CD4-positive, alpha-beta T cell treated with Interleukin-12 subunit alpha and Interleukin-12 subunit beta, for 1 hour (primary cell): ENCODE measurements around the gene TMEM86B.

ENCODE experiments used
- DNase-seq: peaks from one replicate; pipeline ENCODE4 v3.0.0-alpha.2; 2020

Gene TMEM86B

DNA sequence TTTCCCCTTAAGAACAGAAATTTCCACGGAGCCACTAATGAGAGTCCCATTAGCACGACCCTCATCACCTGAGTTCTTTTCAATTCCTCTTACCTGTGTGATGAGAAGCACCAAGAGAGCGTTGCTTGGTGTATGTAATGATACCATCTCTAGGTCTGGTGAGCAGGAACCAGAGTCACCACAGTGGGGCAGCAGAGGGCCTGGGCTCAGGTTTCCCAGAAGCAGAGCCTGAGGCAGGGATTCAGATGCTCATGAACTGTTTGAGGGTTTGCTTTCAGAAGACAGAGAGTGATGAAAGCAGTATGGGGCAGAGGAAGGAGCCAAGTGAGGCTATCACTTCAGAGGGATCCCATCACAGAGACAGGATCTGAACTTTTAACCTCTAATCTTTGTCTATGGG, 16.1 kb downstream of the TMEM86B start:
- DNase-seq, result peak; percentile 47

DNA sequence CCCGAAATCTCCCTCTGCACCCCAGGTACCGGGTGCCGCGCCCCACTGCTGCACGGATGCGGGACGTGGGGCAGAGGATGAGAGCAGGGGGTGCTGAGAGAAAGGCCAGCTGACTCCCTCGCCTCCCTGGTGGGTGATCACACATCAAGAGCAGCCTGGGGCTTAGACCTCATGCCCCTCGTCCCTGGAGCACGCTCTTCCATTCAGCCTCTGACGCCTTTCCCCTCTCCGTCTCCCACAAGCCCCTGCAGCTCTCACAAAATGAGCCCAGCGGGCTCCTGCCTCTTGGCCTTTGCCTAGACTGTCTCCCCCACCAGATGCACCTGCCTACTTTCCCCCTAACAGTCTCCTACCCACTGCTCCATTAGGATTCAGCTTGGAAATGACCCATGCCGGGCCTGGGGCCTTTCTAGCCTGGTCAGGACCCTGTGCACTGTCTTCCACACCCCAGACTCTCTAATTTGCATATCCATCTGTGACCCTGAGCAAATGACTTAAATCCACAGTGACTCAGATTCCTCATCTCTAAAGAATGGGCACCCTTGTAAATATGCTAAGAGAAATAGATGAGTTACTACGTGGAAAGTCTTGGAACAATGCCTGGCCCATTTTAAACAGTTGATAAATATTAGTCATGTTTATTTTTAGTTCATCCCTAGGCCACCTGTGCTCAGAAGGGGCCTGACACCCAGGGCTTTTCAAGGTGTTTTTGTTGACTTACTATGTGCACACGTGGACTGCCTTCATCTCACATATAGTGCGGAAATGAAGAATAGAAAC, 18.7 kb downstream of the TMEM86B start:
- no peak for DNase-seq

DNA sequence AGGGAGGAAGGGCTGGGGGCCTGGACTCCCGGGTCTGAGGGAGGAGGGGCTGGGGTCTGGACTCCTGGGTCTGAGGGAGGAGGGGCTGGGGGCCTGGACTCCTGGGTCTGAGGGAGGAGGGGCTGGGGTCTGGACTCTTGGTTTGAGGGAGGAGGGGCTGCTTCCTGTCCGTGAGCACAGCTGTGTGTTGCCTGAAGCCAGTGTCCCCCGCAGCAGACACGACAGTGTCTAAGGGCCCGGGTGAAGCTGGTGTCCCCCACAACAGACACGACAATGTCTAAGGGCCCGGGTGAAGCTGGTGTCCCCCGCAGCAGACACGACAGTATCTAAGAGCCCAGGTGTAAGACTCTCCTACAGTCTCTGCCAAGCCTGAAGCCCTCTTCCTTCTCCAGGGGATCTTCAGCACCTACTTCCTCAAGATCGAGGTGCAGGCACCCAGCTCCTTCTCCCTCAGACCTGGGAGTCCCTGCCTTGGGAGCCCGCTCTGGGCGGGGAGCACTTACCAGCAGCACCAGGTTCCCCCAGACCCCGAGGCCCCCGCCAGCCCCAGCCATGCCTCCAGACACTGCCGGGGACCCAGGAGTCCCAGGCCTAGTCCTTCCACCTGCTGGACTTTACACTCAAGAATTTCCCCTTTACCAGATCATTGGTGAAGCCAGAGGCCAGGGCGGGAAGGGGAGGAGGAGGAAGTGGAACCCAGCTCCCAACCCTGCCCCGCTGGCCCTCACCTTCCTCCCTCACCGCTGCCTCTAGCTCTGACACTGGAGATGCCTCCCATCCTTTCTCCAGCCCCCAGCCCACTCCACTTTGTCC, 19.5 kb downstream of the TMEM86B start, which contains the start of gene PTPRH:
TSS of gene PTPRH (minus strand) at position 622 of the 813 bp plus-strand sequence. CDS start at position 554, 68 bp downstream.
- no peak for DNase-seq

DNA sequence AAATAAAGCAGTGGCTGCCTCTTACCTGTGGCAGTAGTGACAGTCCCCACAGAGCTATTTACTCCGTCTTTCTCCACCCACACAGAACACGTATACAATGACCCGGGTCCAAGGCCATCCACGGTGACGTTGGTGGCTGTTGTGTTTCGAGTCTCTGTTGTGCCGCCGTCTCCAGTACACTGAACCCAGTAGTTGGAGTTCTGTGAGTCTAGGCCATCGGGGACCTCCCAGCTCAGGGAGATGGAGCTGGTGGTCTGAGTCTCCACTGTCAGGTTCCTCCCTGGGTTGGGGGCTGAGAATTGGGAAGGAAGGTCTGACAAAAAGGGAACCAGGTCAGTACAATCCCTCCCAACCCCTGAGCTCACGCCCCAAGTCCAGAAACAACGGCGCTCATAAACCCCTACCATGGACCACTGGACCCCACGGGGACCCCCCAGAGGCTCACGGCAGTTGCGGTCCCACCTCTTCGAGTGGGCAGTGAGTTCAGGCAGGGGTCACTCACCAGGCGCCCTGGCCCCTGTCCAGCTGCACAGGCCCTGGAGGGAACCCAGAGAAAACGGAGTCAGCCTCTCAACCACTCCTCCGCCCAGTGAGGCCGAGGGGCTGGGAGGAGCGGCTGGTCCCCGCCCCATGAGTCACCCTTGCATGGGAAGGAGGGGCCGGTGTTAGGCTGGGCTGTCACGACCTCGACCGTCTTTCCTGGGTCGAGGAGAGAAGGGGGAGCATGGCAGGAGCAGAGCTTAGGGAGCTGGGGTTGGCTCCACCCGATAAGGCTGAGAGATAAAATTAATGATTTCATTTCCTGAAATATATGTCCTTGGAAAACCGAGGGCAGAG, 21.7 kb downstream of the TMEM86B start:
- DNase-seq, result no peak

DNA sequence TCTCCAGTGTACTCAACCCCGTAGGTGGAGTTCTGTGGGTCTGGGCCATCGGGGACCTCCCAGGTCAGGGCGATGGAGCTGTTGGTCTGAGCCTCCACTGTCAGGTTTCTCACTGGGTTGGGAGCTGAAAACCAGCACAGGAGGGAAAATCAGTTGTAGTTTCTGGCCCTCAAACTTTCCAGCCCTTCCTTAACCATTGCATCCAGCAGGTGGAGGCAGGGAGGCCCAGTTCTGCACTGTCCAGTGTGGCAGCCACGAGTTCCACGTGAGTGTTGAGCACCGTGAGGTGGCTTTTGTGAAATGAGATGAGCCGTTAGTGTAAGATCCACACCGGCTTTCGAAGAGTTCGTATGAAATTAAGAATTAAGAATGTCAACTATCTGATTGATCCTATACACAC, 26.4 kb downstream of the TMEM86B start:
- DNase-seq, result peak; percentile 12

DNA sequence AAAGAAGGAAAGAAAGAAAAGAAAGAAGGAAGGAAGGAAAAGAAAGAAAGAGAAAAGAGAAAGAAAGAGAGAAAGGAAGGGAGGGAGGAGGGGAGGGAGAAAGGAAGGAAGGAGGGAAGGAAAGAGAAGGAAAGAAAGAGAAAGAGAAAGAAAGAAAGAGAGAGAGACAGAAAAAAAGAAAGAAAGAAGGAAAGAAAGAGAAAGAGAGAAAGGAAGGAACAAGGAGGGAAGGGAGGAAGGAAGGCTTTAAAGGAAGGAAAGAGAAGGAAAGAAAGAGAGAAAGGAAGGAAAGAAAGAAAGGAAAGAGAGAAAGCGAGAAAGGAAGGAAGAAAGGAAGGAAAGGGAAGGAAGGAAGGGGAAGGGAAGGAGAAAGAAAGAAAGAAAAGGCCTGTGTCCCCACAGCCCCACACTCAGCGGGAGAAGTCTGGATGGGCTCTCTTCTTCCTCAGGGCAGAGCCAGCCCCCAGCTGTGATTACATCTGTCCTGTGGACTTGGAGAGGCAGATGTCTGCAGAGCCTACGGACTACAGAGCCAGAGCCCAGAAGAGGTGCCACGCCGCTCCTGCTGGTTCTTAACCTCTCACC, 28.9 kb downstream of the TMEM86B start:
- no peak for DNase-seq

DNA sequence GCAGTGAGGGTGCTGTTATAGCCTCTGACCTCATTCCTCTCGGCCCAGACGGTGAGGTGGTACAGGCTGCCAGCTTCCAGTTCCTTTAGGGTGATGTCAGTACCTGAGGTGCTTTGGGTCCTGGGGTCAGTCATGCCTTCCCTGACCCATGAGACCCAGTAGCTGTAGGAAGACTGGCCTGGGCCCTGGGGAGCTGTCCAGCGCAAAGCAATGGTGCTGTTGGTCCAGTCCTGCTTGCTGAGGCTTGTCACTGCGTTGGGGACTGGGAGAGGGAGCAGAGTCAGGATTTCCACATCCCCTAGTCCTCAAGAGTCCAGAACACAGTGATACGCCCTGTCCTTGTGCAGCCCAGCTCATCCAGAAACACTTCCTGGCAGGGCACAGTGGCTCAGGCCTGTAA, 29.9 kb downstream of the TMEM86B start:
- no peak for DNase-seq

DNA sequence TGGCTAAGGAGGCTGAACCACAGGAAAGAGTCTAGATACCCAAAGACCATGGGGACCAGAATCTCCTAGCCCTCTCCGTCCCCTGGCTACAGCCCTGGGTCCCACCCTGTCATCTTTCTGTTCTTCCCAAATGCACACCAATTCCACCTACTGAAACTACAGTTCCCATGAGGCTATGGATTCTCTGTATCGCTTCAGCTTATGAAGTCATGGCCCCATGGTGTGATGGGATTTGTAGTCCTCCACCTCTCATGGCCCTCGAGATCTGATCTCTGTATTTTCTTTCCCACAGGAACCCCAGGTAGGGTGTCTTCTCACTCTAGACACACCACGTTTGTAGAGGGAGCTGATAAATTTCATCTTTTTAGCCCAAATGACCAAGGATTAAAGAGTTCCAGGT, 31.0 kb downstream of the TMEM86B start:
- no peak for DNase-seq

DNA sequence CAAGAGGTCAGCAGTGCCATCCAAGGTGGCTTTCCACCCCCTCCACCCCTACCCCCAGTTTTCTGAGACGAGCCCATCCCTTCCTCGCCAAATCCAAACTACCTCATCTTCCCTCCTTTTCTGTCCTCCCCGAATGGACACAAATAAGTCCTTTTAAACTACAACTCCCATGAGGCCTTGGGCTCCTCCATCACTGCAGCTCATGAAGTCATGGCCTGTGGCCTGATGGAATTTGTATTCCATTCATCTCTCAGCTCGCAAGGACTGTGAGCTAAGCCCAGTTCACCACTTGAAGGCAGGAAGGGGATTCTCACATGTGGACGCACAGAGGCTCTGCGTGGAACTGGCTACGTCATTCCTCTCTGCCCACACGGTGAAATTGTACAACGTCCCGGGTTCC, 31.8 kb downstream of the TMEM86B start:
- DNase-seq, result no peak

DNA sequence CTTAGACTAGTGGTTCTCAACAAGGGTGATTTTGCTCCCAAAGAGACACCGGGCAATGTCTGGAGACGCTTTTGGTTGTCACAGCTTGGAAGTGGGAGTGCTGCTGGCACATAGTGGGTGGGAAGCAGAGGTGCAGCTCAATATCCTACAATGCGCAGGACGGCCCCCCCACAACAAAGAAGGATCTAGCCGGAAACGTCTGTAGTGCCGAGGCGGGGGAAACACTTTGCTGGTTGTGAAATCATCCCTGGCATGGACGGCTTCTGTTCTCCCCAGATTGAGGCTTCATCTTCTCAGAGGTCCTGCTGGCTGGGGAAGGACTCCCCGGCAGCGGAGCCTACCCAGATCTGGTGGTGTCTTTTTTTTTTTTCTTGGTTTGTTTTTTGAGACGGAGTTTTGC, 35.1 kb downstream of the TMEM86B start:
- no peak for DNase-seq

DNA sequence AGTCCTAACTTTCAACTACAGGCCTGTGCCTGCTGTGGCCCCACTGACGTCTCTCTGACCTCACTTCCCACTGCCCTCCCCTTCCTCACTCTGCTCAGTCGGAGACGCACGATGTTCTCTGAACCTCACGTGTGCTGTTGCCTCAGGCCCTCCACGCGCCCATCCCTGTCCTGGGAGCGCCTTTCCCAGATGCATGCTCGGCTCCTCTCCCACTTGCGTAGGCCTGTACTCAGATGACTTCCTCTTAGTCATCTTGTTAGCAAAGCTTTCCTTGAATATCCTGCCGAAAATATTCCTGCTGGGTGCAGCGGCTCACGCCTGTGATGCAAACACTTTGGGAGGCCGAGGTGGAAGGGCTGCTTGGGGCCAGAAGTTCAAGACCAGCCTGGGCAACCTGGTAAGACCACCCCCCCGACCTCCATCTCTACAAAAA, 39.1 kb downstream of the TMEM86B start:
- no peak for DNase-seq

DNA sequence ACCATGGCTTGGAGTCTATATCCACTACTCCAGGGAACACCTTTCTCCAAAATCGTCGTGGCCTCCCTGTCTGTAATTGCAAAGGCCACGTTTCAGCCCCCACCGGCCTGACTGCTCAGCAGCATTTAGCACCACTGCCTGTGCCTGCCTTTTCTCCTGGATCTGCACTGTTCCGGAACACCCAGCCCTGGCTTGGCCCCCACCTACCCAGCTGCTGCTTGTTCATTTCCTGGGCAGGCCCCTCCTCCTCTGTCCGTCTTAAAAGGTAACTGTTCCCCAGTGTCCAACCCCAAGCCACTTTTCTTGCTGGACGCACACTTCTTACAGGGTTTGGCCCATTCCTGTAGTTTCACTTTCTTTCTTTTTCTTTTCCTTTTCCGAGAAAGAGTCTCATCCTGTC, 39.9 kb downstream of the TMEM86B start:
- no peak for DNase-seq

DNA sequence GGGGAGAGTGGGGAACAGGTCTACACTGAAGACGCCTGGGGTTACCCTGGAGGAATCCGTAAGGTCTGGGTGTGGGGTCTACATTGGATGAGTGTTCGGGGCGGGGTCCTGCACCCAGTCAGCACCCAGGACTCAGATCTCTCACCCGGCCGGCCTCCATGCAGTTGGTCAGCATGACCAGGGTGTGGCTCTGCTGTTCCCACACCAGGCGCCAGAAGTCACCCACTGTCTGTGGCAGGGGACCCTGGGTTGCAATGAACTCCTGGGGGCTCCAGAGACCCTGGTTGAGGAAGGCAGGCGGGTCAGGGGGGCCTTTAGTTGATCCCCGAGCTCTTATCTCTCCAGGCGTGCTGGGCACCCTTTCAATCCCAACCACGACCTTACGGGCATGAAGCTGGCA, 42.5 kb downstream of the TMEM86B start:
- no peak for DNase-seq

DNA sequence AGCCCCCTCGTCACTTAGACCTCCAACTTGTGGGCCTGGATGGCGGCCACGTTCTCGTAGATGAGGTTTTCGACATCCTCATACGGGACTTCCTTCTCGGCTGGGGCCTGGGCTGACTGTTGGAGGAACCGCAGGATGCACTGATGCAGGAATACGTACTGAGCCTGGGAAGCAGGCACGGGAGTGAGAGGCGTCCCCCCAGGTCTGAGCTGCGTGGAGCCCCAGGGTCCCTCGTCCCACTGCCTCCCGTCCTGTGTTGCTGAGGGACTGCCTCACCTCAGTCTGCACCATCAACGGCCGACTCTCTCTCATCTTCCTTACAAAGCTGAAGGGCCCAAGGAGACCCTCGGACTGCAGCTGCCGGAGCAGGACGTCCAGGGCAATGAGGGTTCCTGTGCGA, 46.8 kb downstream of the TMEM86B start:
- DNase-seq, result no peak

DNA sequence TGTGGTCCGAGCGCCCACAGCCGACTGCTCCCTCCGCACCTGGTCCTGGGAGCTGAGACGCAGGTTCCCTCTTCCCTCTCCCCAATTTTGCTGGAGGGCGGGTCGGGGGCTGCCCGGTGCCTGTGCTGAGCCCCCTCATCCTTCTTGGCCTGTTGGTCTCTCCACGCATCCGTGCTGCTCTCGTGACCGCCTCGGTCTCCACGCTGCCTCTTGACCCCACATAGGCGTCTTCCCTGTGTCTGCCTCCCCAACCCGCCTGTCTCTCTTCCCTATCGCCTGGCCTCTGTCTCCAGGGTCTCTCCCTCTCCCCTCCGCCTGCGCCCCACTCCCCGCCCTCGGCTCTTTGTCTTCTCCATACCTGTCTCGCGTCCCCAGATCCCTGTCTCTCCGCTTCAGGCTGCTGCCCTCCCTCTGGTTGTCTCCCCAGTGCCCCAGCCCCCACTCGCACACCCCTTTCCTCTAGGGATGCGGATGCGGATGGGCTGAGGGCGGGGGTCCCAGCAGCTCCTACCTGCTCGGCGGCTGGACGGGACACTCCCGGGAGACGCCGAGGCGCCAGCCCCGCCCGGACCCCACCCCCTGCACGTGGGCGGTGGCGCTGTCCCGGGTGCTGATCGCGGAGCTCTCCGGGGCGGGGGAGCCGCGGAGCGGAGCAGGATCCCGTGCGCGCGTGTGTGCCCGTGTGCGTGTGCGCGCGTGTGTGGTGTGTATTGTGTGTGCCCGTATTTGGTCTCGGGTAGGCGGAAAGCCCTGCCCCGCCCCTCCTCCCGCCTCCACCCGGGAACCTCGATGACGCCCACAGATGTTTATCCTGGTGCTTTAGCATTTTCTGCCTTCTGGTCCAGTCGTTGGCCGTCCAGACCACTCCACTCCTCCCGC, 48.7 kb downstream of the TMEM86B start, which contains the start of gene SYT5:
TSS of gene SYT5 (minus strand) at position 684 of the 879 bp plus-strand sequence. CDS start 1,248 bp downstream, outside the sequence.
- peak; percentile 70 for DNase-seq

DNA sequence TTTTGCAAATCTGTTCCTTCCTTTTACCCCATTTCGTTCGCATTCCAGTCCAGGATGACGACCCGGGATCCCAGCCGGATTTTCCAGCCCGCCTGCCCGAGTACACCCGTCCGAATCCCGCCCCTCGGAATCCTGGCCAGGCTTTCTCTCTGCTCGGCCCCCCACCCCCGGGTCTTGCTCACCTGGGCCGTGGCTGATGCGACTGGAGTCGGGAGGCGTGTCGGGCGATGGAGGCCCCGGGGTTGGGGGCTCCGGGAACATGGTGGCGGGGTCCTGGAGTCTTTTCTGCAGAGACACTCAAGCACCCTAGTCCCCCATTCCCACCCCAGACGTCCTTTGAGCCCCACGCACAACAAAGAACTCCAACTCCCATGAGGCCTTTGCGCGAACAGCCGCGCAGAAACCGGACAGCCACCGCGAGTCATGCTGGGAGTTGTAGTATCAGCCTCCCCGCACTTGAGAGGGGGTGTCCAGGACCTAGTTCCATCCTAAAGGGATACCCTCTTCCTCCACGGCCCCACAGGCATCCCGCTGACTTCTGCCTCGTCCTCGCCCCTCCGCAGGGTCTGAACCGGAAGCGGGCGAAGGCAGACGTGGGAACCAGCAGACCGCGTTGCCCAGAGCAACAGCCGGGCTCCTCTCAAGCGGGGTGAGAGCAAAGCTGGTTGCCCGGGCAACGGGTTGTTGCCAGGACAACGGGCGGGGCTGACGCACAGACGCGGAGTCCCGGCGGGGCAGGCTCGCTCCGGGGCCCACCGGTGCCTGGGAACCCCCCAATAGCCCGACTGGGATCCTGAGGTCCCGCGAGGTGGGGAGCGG, 49.6 kb downstream of the TMEM86B start:
- peak; percentile 94 for DNase-seq
